ENCODE data around the gene TMEM138. TPM values are rescaled to one million over a fixed set of nuclear protein-coding genes. Genes with fewer than 3 reads are reported as not detected.

Gene TMEM138
- polyA plus RNA-seq, 1 donor from 2014 or later, result 19.6 TPM

GRCh38 chr11:61328351-61328750 lies 33.8 kb upstream of the TMEM138 start:
- Histone ChIP-seq H4K20me1 (ENCODE audit: insufficient read depth) (no peaks in the 10 kb centered on the region), H3K27me3 (ENCODE audit: insufficient read depth, low read depth, low read length) (no peaks in the 10 kb centered on the region), H3K36me3 (ENCODE audit: insufficient read depth, low read length) (no peaks in the 10 kb centered on the region), H3K4me3 (ENCODE audit: low read length) (no peak overlapping the region), H3K9ac (ENCODE audit: low read length) (no peak overlapping the region), H3K27ac (ENCODE audit: low read length) (no peak overlapping the region), H3K9me3 (ENCODE audit: low read length) (no peaks in the 10 kb centered on the region), H2AFZ (ENCODE audit: low read depth, low read length) (no peak overlapping the region), H3K4me2 (ENCODE audit: low read length) (no peak overlapping the region), H3K9me2 (ENCODE audit: insufficient read depth, low read length) (no peaks in the 10 kb centered on the region), H3F3A (ENCODE audit: insufficient read depth, low read length, poor library complexity, severe bottlenecking) (no peaks in the 10 kb centered on the region), H3K79me2 (replicated peaks; ENCODE audit: insufficient read depth, low read length) (peaks cover 58% of the 10 kb centered on the region)
- TF ChIP-seq EP300 (conservative IDR thresholded peaks at IDR 0.05; ENCODE audit: poor library complexity, severe bottlenecking), result no peak
- no peak for TF ChIP-seq EZH2 (IDR thresholded peaks at IDR 0.05; ENCODE audit: borderline replicate concordance, insufficient read depth, low read length, poor library complexity, severe bottlenecking)
- no peak for TF ChIP-seq MXI1 (conservative IDR thresholded peaks at IDR 0.05; ENCODE audit: poor library complexity, severe bottlenecking)

- no peaks in the 10 kb centered on the region for H3F3A ChIP-seq (ENCODE audit: insufficient read depth, low read length, poor library complexity, severe bottlenecking)
- no peaks in the 10 kb centered on the region for H3K9me3 ChIP-seq (ENCODE audit: low read length)
- peaks cover 58% of the 10 kb centered on the region for H3K79me2 ChIP-seq (replicated peaks; ENCODE audit: insufficient read depth, low read length)
- H3K4me3 ChIP-seq (ENCODE audit: low read length), result no peak overlapping the region
- no peaks in the 10 kb centered on the region for H3K36me3 ChIP-seq (ENCODE audit: insufficient read depth, low read length)
- TF ChIP-seq CTCF (IDR thresholded peaks at IDR 0.05; ENCODE audit: poor library complexity, severe bottlenecking) (no peak), RAD21 (conservative IDR thresholded peaks at IDR 0.05) (no peak), TAF1 (IDR thresholded peaks at IDR 0.05; ENCODE audit: low read depth) (no peak), POLR2AphosphoS5 (IDR thresholded peaks at IDR 0.05) (no peak), REST (IDR thresholded peaks at IDR 0.05; ENCODE audit: borderline replicate concordance) (no peak), MXI1 (conservative IDR thresholded peaks at IDR 0.05; ENCODE audit: poor library complexity, severe bottlenecking) (no peak), SMC3 (conservative IDR thresholded peaks at IDR 0.05; ENCODE audit: poor library complexity) (no peak), EZH2 (IDR thresholded peaks at IDR 0.05; ENCODE audit: borderline replicate concordance, insufficient read depth, low read length, poor library complexity, severe bottlenecking) (no peak), EP300 (conservative IDR thresholded peaks at IDR 0.05; ENCODE audit: poor library complexity, severe bottlenecking) (no peak)
- H2AFZ ChIP-seq (ENCODE audit: low read depth, low read length), result no peak overlapping the region
- H3K27ac ChIP-seq (ENCODE audit: low read length), result no peak overlapping the region
- no peaks in the 10 kb centered on the region for H3K9me2 ChIP-seq (ENCODE audit: insufficient read depth, low read length)
- H3K4me2 ChIP-seq (ENCODE audit: low read length), result no peak overlapping the region
- no peaks in the 10 kb centered on the region for H4K20me1 ChIP-seq (ENCODE audit: insufficient read depth)
- H3K9ac ChIP-seq (ENCODE audit: low read length), result no peak overlapping the region
- H3K27me3 ChIP-seq (ENCODE audit: insufficient read depth, low read depth, low read length), result no peaks in the 10 kb centered on the region
These were observed 32.3 kb upstream of the TMEM138 start for GRCh38 chr11:61329871-61330270.
